GM08714 (cell line): ENCODE results near the gene CREB3L2.
"Not testable (repeated sequence)": the region's sequence is repeated elsewhere in the genome, so short reads cannot be mapped to it uniquely, and the experiment has no call there.

ENCODE experiments used
- H3K4me3 ChIP-seq: fragments of 200-500 bp; sonication (Bioruptor generic); 2 replicates; pipeline ENCODE4 v1.5.1; 2014; ENCODE audit warnings: mild to moderate bottlenecking, low read length, inconsistent platforms
- ZNF274 ChIP-seq: IDR thresholded peaks from 2 replicates; pipeline ENCODE4 v1.6.1; 2012; ENCODE audit warnings: mild to moderate bottlenecking, low read depth, low read length

The CREB3L2 gene

GRCh38 chr7:138001529-138002095, at the start of gene CREB3L2:
Gene CREB3L2 (minus strand): TSS chr7:138002086. CDS start chr7:138001705, 381 bp downstream.
- no peak for TF ChIP-seq ZNF274
- H3K4me3 ChIP-seq, result peak within 1 kb of the TSS; percentile 95

GRCh38 chr7:138049505-138050116, 47.7 kb upstream of the CREB3L2 start:
- TF ChIP-seq ZNF274, result no peak

GRCh38 chr7:138047907-138048306, 46.0 kb upstream of the CREB3L2 start:
- no peak for TF ChIP-seq ZNF274

More at GRCh38 chr7:138049505-138050116, 47.7 kb upstream of the CREB3L2 start:
- H3K4me3 ChIP-seq, result no peak overlapping the region

GRCh38 chr7:138044897-138045296, 43.0 kb upstream of the CREB3L2 start:
- no peak overlapping the region for H3K4me3 ChIP-seq
- no peak for TF ChIP-seq ZNF274

More at GRCh38 chr7:138047907-138048306, 46.0 kb upstream of the CREB3L2 start:
- H3K4me3 ChIP-seq, result no peak overlapping the region

- H3K4me3 ChIP-seq, result not testable (repeated sequence)
Observed at GRCh38 chr7:138040063-138040462, 38.2 kb upstream of the CREB3L2 start.

GRCh38 chr7:138036135-138036534, 34.2 kb upstream of the CREB3L2 start:
- no peak for TF ChIP-seq ZNF274
- no peak overlapping the region for H3K4me3 ChIP-seq

GRCh38 chr7:138033241-138033640, 31.4 kb upstream of the CREB3L2 start:
- no peak for TF ChIP-seq ZNF274
- no peak overlapping the region for H3K4me3 ChIP-seq

- H3K4me3 ChIP-seq, result no peak overlapping the region
- no peak for TF ChIP-seq ZNF274
Observed at GRCh38 chr7:138032770-138033169, 30.9 kb upstream of the CREB3L2 start.

GRCh38 chr7:138032186-138032585, 30.3 kb upstream of the CREB3L2 start:
- H3K4me3 ChIP-seq, result no peak overlapping the region

GRCh38 chr7:138030679-138031351, 28.9 kb upstream of the CREB3L2 start:
- TF ChIP-seq ZNF274, result no peak
- H3K4me3 ChIP-seq, result no peak overlapping the region

More at GRCh38 chr7:138032186-138032585, 30.3 kb upstream of the CREB3L2 start:
- no peak for TF ChIP-seq ZNF274

- no peak overlapping the region for H3K4me3 ChIP-seq
- no peak for TF ChIP-seq ZNF274
Observed at GRCh38 chr7:138029941-138030340, 28.1 kb upstream of the CREB3L2 start.

GRCh38 chr7:138029126-138029525, 27.2 kb upstream of the CREB3L2 start:
- no peak overlapping the region; the same call in 1 of the 2 replicates for H3K4me3 ChIP-seq

GRCh38 chr7:138027100-138027499, 25.2 kb upstream of the CREB3L2 start:
- no peak overlapping the region for H3K4me3 ChIP-seq
- no peak for TF ChIP-seq ZNF274

More at GRCh38 chr7:138029126-138029525, 27.2 kb upstream of the CREB3L2 start:
- TF ChIP-seq ZNF274, result no peak

GRCh38 chr7:138025215-138026186, 23.6 kb upstream of the CREB3L2 start:
- no peak overlapping the region for H3K4me3 ChIP-seq
- TF ChIP-seq ZNF274, result no peak
